ENCODE measurements around the gene BAZ2B. TPM values are rescaled to one million over a fixed set of nuclear protein-coding genes. Genes with fewer than 3 reads are reported as not detected.

BAZ2B gene
- total RNA-seq, 2 experiments from 2014 or later = 17.9 to 18.5 TPM

GRCh38 chr2:159592441-159592840 lies 23.9 kb downstream of the BAZ2B start:
- H3K27me3 Mint-ChIP-seq = no peaks in the 10 kb centered on the region
- no peaks in the 10 kb centered on the region for H3K9me3 Mint-ChIP-seq
- ATAC-seq (ENCODE audit: poor library complexity) (no peak), DNase-seq (no peak)
- POLR2A ChIA-PET = no interaction called here
- Histone ChIP-seq H3K4me3 (ENCODE audit: low read length) (no peak overlapping the region), H3K9me3 (ENCODE audit: control insufficient read depth in 1 of 2, insufficient read depth in 1 of 2, low read length in 2 of 2) (no peaks in the 10 kb centered on the region), H3K4me1 (ENCODE audit: insufficient read depth, low read length) (no peaks in the 10 kb centered on the region), H3K27ac (ENCODE audit: low read depth in 1 of 2, low read length in 2 of 2) (no peak overlapping the region), H3K36me3 (ENCODE audit: insufficient read depth, low read length) (no peaks in the 10 kb centered on the region), H3K27me3 (ENCODE audit: control insufficient read depth in 1 of 2, insufficient read depth in 2 of 2, low read length in 2 of 2) (no peaks in the 10 kb centered on the region)
- no peak for TF ChIP-seq CTCF (IDR thresholded peaks at IDR 0.05)
- H3K27ac Mint-ChIP-seq = no peak overlapping the region
- intact Hi-C loops (cut with DNase I, micrococcal nuclease) = no loop called here
- no peaks in the 10 kb centered on the region for H3K36me3 Mint-ChIP-seq (ENCODE audit: low read depth)
- no peaks in the 10 kb centered on the region for H3K4me1 Mint-ChIP-seq (ENCODE audit: low read depth)
- CTCF ChIA-PET = no interaction called here
- H3K4me3 Mint-ChIP-seq = no peak overlapping the region

GRCh38 chr2:159591221-159591620 lies 25.1 kb downstream of the BAZ2B start:
- H3K27ac Mint-ChIP-seq = no peak overlapping the region
- Histone ChIP-seq H3K4me3 (ENCODE audit: low read length) (no peak overlapping the region), H3K27me3 (ENCODE audit: control insufficient read depth in 1 of 2, insufficient read depth in 2 of 2, low read length in 2 of 2) (no peaks in the 10 kb centered on the region), H3K4me1 (ENCODE audit: insufficient read depth, low read length) (no peaks in the 10 kb centered on the region), H3K9me3 (ENCODE audit: control insufficient read depth in 1 of 2, insufficient read depth in 1 of 2, low read length in 2 of 2) (no peaks in the 10 kb centered on the region), H3K36me3 (ENCODE audit: insufficient read depth, low read length) (no peaks in the 10 kb centered on the region), H3K27ac (ENCODE audit: low read depth in 1 of 2, low read length in 2 of 2) (no peak overlapping the region)
- DNase-seq = no peak
- H3K9me3 Mint-ChIP-seq = no peaks in the 10 kb centered on the region
- no peaks in the 10 kb centered on the region for H3K36me3 Mint-ChIP-seq (ENCODE audit: low read depth)
- CTCF ChIA-PET = no interaction called here
- POLR2A ChIA-PET = no interaction called here
- H3K27me3 Mint-ChIP-seq = no peaks in the 10 kb centered on the region
- ATAC-seq (ENCODE audit: poor library complexity) = no peak
- TF ChIP-seq CTCF (IDR thresholded peaks at IDR 0.05) = no peak
- intact Hi-C loops (cut with DNase I, micrococcal nuclease) = no loop called here
- no peaks in the 10 kb centered on the region for H3K4me1 Mint-ChIP-seq (ENCODE audit: low read depth)
- H3K4me3 Mint-ChIP-seq = no peak overlapping the region

- Histone ChIP-seq H3K36me3 (ENCODE audit: insufficient read depth, low read length) (no peaks in the 10 kb centered on the region), H3K4me1 (ENCODE audit: insufficient read depth, low read length) (no peaks in the 10 kb centered on the region), H3K4me3 (ENCODE audit: low read length) (no peak overlapping the region), H3K27ac (ENCODE audit: low read depth in 1 of 2, low read length in 2 of 2) (no peak overlapping the region), H3K9me3 (ENCODE audit: control insufficient read depth in 1 of 2, insufficient read depth in 1 of 2, low read length in 2 of 2) (no peaks in the 10 kb centered on the region), H3K27me3 (ENCODE audit: control insufficient read depth in 1 of 2, insufficient read depth in 2 of 2, low read length in 2 of 2) (no peaks in the 10 kb centered on the region)
- Mint-ChIP-seq H3K4me1 (ENCODE audit: low read depth) (no peaks in the 10 kb centered on the region), H3K27me3 (no peaks in the 10 kb centered on the region), H3K4me3 (no peak overlapping the region), H3K9me3 (no peaks in the 10 kb centered on the region), H3K36me3 (ENCODE audit: low read depth) (no peaks in the 10 kb centered on the region), H3K27ac (no peak overlapping the region)
- DNase-seq (no peak), ATAC-seq (ENCODE audit: poor library complexity) (no peak)
- intact Hi-C loops (cut with DNase I, micrococcal nuclease) = no loop called here
- ChIA-PET POLR2A (no interaction called here), CTCF (no interaction called here)
- TF ChIP-seq CTCF (IDR thresholded peaks at IDR 0.05) = no peak
Measured at GRCh38 chr2:159589286-159589685, 27.1 kb downstream of the BAZ2B start.
